Lung (tissue), 12 donors: Measurements from ENCODE around the gene HNRNPUL1. TPM values are rescaled to one million over a fixed set of nuclear protein-coding genes. Genes with fewer than 3 reads are reported as not detected.
A peak's percentile ranks its signal among the peaks of the same experiment; 100 is the strongest.

Experiments used
- ATAC-seq: fragments of 200-7000 bp; cut with Tn5 transposase; one replicate; pipeline ENCODE4 v1.9.1; 2020; ENCODE audit warnings: moderate number of reproducible peaks; ENCODE audit not compliant: insufficient read depth, low FRiP score
- DNase-seq, 3 donors: peaks; one replicate each; pipeline ENCODE4 v3.0.0-alpha.2; 2013 to 2017
- H3K27ac ChIP-seq, 2 donors: one replicate each; pipeline ENCODE4 v1.5.1; 2013; ENCODE audit warnings: mild to moderate bottlenecking in 2 of 2, moderate library complexity in 2 of 2, control low read depth in 1 of 2, inconsistent platforms in 1 of 2, low read depth in 1 of 2, low read length in 1 of 2
- H3K27me3 ChIP-seq, 3 donors: one replicate each; pipeline ENCODE4 v1.5.1; 2013; ENCODE audit warnings: low read length in 2 of 3; ENCODE audit not compliant: control insufficient read depth in 3 of 3, insufficient read depth in 3 of 3
- H3K36me3 ChIP-seq, 4 donors: one replicate each; pipeline ENCODE4 v1.5.1; 2013; ENCODE audit warnings: low read length in 4 of 4, mild to moderate bottlenecking in 1 of 4, moderate library complexity in 1 of 4; ENCODE audit not compliant: control insufficient read depth in 4 of 4, insufficient read depth in 4 of 4
- H3K4me1 ChIP-seq, 5 donors: one replicate each; pipeline ENCODE4 v1.5.1; 2013; ENCODE audit warnings: low read length in 5 of 5, mild to moderate bottlenecking in 2 of 5, moderate library complexity in 1 of 5; ENCODE audit not compliant: control insufficient read depth in 5 of 5, insufficient read depth in 5 of 5
- H3K4me3 ChIP-seq: one replicate; pipeline ENCODE4 v1.5.1; 2013; ENCODE audit warnings: mild to moderate bottlenecking, control low read depth, moderate library complexity
- H3K9ac ChIP-seq, 2 donors: one replicate each; pipeline ENCODE4 v1.5.1; 2013; ENCODE audit warnings: low read length in 2 of 2, control low read depth in 1 of 2; ENCODE audit not compliant: insufficient read depth in 1 of 2
- H3K9me3 ChIP-seq, 4 donors: one replicate each; pipeline ENCODE4 v1.5.1; 2013; ENCODE audit warnings: low read length in 3 of 4, mild to moderate bottlenecking in 1 of 4, moderate library complexity in 1 of 4; ENCODE audit not compliant: control insufficient read depth in 4 of 4, insufficient read depth in 3 of 4
- CTCF ChIP-seq: IDR thresholded peaks from 2 replicates; pipeline ENCODE4 v1.5.1; 2012; ENCODE audit warnings: mild to moderate bottlenecking; ENCODE audit errors: control extremely low read depth, extremely low read depth
- WGBS, 2 donors: extraction: QIAGEN DNeasy Blood & Tissue Kit; methylation state at CpG; one replicate each; pipeline ENCODE4 v1.1.7; 2013; 5-methylcytosine and 5-hydroxymethylcytosine counted together
- polyA plus RNA-seq, 2 donors: library from polyadenylated mRNA; stranded (reverse); fragments of 200-250 nt; gene quantifications; one replicate each; pipeline ENCODE4 v1.2.1, GENCODE V29; 2013
- total RNA-seq, 2 donors: library from RNA; depleted of rRNA in 1 of 2; stranded (reverse); fragments of >200 nt in 1 of 2; gene quantifications; one replicate each; pipeline ENCODE4 v1.2.1, GENCODE V29; 2014 to 2021
- donor health status: control.
- donor health status: control.
- donor health status: Bipolar disorder and iron deficiency.
- donor health status: healthy.
- donor health status: DM: yes; HTN: yes; CAD: no.

HNRNPUL1 gene
- total and polyA plus RNA-seq, 4 donors: 92.2 to 198 (median 144) TPM

DNA sequence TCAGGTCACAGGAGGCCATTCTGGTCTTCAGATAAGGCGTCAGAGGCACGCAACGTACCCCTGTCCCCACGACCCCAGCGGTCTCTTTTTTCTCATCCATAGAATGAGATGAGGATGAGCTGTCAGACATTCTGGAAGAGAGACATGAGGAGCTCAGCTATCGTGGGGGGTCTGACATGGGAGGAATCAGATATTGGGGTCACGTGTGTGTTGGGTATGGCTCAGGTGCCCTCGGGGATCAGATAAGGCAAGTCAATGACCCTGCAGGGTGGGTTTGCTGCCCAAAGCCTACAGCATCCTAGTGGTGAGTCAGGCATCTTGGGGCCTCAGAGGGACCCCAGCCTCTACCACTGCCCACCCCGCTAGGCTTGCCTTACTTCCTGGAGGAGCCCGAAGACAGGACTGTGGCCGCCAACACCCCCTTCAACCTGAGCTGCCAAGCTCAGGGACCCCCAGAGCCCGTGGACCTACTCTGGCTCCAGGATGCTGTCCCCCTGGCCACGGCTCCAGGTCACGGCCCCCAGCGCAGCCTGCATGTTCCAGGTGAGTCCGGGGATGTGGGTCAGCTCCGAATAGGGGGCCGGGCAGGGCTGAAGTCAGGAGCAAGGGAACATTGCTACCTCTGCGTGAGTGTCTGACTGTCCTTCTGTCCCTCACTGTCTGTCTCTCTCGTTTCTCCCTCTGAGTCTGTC lies 42.5 kb upstream of the HNRNPUL1 start:
- peaks cover 0 to 7% (median 0%) of the 10 kb centered on the region in 4 donors for H3K36me3 ChIP-seq
- peaks cover 0 to 33% (median 9%) of the 10 kb centered on the region in 5 donors for H3K4me1 ChIP-seq
- H3K9ac ChIP-seq: no peak overlapping the region
- peak overlapping the region in 1 of 2 donors; percentile 3 for H3K27ac ChIP-seq
- no peak overlapping the region for H3K4me3 ChIP-seq
- no peak for TF ChIP-seq CTCF
- no peak for ATAC-seq
- H3K9me3 ChIP-seq: no peaks in the 10 kb centered on the region
- H3K27me3 ChIP-seq: no peaks in the 10 kb centered on the region
- WGBS, 2 donors: 87 to 93% methylated on average over 20 of the region's 20 CpGs
- DNase-seq: no peak

DNA sequence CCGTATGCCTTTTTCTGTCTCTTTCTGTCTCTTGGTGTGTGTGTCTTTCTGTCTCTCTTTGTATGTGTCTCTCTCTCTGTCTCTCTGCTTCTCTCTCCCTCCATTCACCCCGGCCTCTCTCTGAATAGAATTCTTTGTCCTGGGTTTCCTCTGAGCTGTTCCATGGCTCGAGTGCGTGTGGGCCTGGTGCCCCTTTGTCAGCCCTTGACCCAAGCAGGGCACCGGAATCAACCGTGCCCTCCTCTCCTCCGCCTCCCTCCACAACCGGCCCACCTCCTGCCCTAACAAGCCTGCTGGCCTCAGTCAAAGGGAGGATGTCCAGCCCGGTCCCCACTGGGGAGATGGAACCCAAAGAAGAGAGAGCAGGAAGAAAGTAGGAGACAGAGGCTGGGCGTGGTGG lies 41.9 kb upstream of the HNRNPUL1 start:
- WGBS, 2 donors: 82 to 89% methylated on average over 10 of the region's 10 CpGs
- DNase-seq: no peak
- Histone ChIP-seq H3K27me3 (no peaks in the 10 kb centered on the region), H3K9ac (no peak overlapping the region), H3K9me3 (no peaks in the 10 kb centered on the region), H3K27ac (no peak overlapping the region), H3K4me1 (peaks cover 0 to 29% (median 9%) of the 10 kb centered on the region in 5 donors), H3K36me3 (peaks cover 0 to 7% (median 0%) of the 10 kb centered on the region in 4 donors), H3K4me3 (no peak overlapping the region)
- no peak for ATAC-seq
- TF ChIP-seq CTCF: no peak

DNA sequence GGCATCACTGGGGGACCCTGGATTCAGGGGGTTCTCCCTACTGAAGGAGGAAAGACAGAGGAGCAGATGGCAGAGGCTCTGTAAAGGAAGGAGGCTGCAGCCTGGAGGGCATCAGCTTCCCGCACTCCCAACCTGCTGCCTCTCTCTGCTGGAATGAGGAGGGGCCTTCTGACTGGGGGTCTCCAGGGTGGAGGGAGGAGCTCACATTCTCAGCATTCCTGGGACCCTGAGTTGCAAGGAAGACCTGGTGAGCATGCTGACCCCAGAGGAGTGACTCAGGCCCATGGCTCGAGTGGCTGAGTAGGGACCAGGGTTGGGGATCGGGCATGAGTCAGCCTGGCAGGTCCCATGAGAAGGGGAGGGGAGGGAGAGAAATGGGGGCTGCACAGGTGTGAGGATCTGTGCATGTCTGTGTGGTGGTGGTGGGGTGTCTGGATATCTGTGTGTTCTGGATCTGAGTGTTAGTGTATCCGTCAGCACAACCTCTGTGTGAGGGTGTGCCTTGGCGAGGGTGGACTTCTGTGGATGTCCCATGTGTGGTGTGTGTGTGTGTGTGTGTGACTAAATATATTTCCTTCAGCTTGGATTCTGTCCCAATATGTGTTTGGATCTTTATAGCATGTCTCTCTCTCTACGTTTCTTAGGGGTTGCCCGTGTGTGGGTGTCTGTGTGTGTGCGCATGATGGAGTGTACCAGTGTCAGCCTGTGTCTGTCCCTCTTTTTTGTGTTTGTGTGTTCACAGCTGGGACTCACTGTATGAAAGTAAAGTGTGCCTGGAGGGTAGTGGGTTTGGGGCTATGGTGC lies 40.5 kb upstream of the HNRNPUL1 start:
- peaks cover 0 to 23% (median 5%) of the 10 kb centered on the region in 5 donors for H3K4me1 ChIP-seq
- no peaks in the 10 kb centered on the region for H3K9me3 ChIP-seq
- no peak overlapping the region for H3K9ac ChIP-seq
- no peaks in the 10 kb centered on the region for H3K27me3 ChIP-seq
- H3K4me3 ChIP-seq: no peak overlapping the region
- no peak for TF ChIP-seq CTCF
- 46 to 71% methylated on average over 8 of the region's 8 CpGs for WGBS, 2 donors
- H3K36me3 ChIP-seq: peaks cover 0 to 7% (median 0%) of the 10 kb centered on the region in 4 donors
- peak overlapping the region; percentile 26 to 43 for H3K27ac ChIP-seq
- DNase-seq (no peak), ATAC-seq (no peak)
